HepG2 (cell line): ENCODE data around the gene SESN2. TPM values are rescaled to one million over a fixed set of nuclear protein-coding genes. Genes with fewer than 3 reads are reported as not detected.

Experiments used
- ATM ChIP-seq: fragments of 450-650 bp; IDR thresholded peaks from 2 replicates; pipeline ENCODE4 v1.7.1; 2017; ENCODE audit warnings: mild to moderate bottlenecking, borderline replicate concordance
- PRDM10 ChIP-seq: sonication (generic); formaldehyde crosslinking; IDR thresholded peaks from 2 replicates; pipeline ENCODE4 v1.4.0; 2020; ENCODE audit warnings: low read depth, missing genetic modification reagents
- ZFX ChIP-seq: sonication (generic); formaldehyde crosslinking; IDR thresholded peaks from 2 replicates; pipeline ENCODE4 v1.4.0; 2020; ENCODE audit warnings: mild to moderate bottlenecking, low read depth, missing genetic modification reagents, moderate library complexity
- ZHX2 ChIP-seq, 2 experiments: sonication (generic) in 1 of 2; formaldehyde crosslinking in 1 of 2; IDR thresholded peaks; 2 replicates each; pipeline versions ENCODE4 v1.6.1 to v1.9.0; 2014 to 2022; ENCODE audit warnings: antibody characterized with exemption in 1 of 2, borderline replicate concordance in 1 of 2, inconsistent platforms in 1 of 2, low read depth in 1 of 2, missing genetic modification reagents in 1 of 2
- ZNF136 ChIP-seq: sonication (generic); formaldehyde crosslinking; IDR thresholded peaks from 2 replicates; pipeline ENCODE4 v1.8.1; 2022; ENCODE audit warnings: low read depth, mild to moderate bottlenecking, moderate library complexity, missing genetic modification reagents
- ZNF280B ChIP-seq: sonication (generic); formaldehyde crosslinking; IDR thresholded peaks from 2 replicates; pipeline ENCODE4 v1.5.0; 2020; ENCODE audit warnings: missing genetic modification reagents, mild to moderate bottlenecking, borderline replicate concordance
- ZNF703 ChIP-seq: sonication (generic); formaldehyde crosslinking; IDR thresholded peaks from 2 replicates; pipeline ENCODE4 v1.5.1; 2020; ENCODE audit warnings: missing genetic modification reagents, mild to moderate bottlenecking, moderate library complexity, borderline replicate concordance
- ZNF75D ChIP-seq: sonication (generic); formaldehyde crosslinking; IDR thresholded peaks from 2 replicates; pipeline ENCODE4 v1.8.1; 2023; ENCODE audit warnings: missing genetic modification reagents, mild to moderate bottlenecking, borderline replicate concordance
- polyA plus RNA-seq, 8 experiments: library from polyadenylated mRNA; depleted of rRNA in 3 of 8; stranded (reverse) in 7 of 8; unstranded in 1 of 8; fragments of >200 nt; fragmentation: Illumina TruSeq in 4 of 8; extraction: Trizol in 4 of 8; gene quantifications; 2 replicates each; pipeline versions ENCODE4 v1.2.1 to v1.2.3, GENCODE V29; 2011 to 2016; ENCODE audit warnings: low read depth in 4 of 8, missing spikeins in 1 of 8, mixed read lengths in 1 of 8; ENCODE audit not compliant: insufficient read depth in 1 of 8
- total RNA-seq, 5 experiments: library from RNA; depleted of rRNA; stranded (reverse); fragments of >200 nt; fragmentation: Illumina TruSeq; extraction: Trizol; gene quantifications; 2 replicates each; pipeline ENCODE4 v1.2.3, GENCODE V29; 2016; ENCODE audit warnings: low read depth in 1 of 5
- TF ChIP-seq, protein P1 (sequence below): sonication (generic); formaldehyde crosslinking; IDR thresholded peaks from 2 replicates; pipeline ENCODE4 v1.4.0; 2020; ENCODE audit warnings: missing genetic modification reagents

The SESN2 gene
- total and polyA plus RNA-seq, 2 of the 13 experiments (the other 11 are each of a cell fraction or from before 2014, with no cell fraction given): 13.2 to 19.1 TPM

- TF ChIP-seq, protein P1, sequence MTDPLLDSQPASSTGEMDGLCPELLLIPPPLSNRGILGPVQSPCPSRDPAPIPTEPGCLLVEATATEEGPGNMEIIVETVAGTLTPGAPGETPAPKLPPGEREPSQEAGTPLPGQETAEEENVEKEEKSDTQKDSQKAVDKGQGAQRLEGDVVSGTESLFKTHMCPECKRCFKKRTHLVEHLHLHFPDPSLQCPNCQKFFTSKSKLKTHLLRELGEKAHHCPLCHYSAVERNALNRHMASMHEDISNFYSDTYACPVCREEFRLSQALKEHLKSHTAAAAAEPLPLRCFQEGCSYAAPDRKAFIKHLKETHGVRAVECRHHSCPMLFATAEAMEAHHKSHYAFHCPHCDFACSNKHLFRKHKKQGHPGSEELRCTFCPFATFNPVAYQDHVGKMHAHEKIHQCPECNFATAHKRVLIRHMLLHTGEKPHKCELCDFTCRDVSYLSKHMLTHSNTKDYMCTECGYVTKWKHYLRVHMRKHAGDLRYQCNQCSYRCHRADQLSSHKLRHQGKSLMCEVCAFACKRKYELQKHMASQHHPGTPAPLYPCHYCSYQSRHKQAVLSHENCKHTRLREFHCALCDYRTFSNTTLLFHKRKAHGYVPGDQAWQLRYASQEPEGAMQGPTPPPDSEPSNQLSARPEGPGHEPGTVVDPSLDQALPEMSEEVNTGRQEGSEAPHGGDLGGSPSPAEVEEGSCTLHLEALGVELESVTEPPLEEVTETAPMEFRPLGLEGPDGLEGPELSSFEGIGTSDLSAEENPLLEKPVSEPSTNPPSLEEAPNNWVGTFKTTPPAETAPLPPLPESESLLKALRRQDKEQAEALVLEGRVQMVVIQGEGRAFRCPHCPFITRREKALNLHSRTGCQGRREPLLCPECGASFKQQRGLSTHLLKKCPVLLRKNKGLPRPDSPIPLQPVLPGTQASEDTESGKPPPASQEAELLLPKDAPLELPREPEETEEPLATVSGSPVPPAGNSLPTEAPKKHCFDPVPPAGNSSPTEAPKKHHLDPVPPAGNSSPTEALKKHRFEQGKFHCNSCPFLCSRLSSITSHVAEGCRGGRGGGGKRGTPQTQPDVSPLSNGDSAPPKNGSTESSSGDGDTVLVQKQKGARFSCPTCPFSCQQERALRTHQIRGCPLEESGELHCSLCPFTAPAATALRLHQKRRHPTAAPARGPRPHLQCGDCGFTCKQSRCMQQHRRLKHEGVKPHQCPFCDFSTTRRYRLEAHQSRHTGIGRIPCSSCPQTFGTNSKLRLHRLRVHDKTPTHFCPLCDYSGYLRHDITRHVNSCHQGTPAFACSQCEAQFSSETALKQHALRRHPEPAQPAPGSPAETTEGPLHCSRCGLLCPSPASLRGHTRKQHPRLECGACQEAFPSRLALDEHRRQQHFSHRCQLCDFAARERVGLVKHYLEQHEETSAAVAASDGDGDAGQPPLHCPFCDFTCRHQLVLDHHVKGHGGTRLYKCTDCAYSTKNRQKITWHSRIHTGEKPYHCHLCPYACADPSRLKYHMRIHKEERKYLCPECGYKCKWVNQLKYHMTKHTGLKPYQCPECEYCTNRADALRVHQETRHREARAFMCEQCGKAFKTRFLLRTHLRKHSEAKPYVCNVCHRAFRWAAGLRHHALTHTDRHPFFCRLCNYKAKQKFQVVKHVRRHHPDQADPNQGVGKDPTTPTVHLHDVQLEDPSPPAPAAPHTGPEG (CRISPR knock-in tag): no peak
- TF ChIP-seq ZFX (CRISPR knock-in tag) (no peak), ZNF75D (no peak), ATM (no peak), ZNF703 (CRISPR knock-in tag) (no peak), ZNF280B (CRISPR knock-in tag) (no peak; the same call in 1 of the 2 replicates), PRDM10 (CRISPR knock-in tag) (no peak), ZHX2 (IDR thresholded peaks at IDR 0.05; ENCODE audit: low read depth) (no peak), ZHX2 (CRISPR knock-in tag; IDR thresholded peaks at IDR 0.05; ENCODE audit: borderline replicate concordance) (no peak), ZNF136 (CRISPR knock-in tag) (no peak)
These were observed 37.3 kb downstream of the SESN2 start (continued) for GRCh38 chr1:28296401-28297261.
